IPS-18c (cell line): Measurements from ENCODE around the gene RSPH10B.
"Not testable (repeated sequence)": the region's sequence is repeated elsewhere in the genome, so short reads cannot be mapped to it uniquely, and the experiment has no call there.

Source experiments
- H3K4me3 ChIP-seq: 2 replicates; pipeline ENCODE4 v1.7.0; 2013; ENCODE audit warnings: low read depth, mild to moderate bottlenecking, low read length, moderate library complexity; ENCODE audit not compliant: insufficient read depth
- H3K9me3 ChIP-seq: one replicate; pipeline ENCODE4 v1.6.1; 2013; ENCODE audit warnings: mild to moderate bottlenecking, low read length, moderate library complexity; ENCODE audit not compliant: control insufficient read depth, insufficient read depth

RSPH10B gene

GRCh38 chr7:5970347-5970911 is at the start of gene RSPH10B:
Gene RSPH10B (minus strand): TSS chr7:5970689. CDS start chr7:5967116, 3,573 bp downstream.
- not testable (repeated sequence) for H3K9me3 ChIP-seq, H3K4me3 ChIP-seq

GRCh38 chr7:6016653-6016966 is 46.1 kb upstream of the RSPH10B start:
- peaks cover 2% of the 10 kb centered on the region for H3K9me3 ChIP-seq
- no peak overlapping the region for H3K4me3 ChIP-seq

DNA sequence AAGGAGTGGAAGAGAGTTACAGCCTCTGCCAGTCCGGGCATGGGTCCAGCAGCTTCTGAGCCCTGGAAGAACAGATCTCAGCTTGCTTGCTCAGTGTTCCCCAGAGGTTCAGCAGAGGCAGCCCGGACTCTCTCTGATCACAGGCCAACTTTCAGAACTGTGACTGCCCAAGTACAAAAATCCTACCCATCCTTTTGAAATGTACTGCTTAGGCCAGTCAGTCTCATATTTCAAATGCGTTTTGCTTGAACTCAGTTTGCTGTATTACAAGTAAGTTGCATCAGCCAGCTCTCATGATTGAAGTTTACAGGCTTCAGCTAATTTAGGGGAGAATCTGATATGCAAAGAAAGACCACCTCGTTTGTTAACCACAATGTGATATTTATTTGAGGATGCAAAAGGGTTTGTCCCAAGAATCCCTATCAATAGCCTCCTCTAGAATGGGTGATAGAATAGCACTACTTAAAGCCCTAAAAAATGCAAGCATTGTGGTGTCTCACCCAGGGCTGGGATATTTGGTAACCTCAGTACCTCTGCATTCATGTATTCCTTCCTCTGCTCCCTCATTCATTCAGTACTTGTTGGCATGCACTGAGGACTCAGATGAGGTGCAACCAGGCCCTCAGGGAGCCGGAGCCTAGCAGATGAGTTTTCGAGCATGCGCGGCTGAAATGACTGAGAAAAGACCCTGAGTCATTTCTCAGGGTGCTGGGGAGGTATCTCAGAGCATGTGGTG is 45.6 kb upstream of the RSPH10B start:
- H3K4me3 ChIP-seq: no peak overlapping the region
- H3K9me3 ChIP-seq: peaks cover 2% of the 10 kb centered on the region

DNA sequence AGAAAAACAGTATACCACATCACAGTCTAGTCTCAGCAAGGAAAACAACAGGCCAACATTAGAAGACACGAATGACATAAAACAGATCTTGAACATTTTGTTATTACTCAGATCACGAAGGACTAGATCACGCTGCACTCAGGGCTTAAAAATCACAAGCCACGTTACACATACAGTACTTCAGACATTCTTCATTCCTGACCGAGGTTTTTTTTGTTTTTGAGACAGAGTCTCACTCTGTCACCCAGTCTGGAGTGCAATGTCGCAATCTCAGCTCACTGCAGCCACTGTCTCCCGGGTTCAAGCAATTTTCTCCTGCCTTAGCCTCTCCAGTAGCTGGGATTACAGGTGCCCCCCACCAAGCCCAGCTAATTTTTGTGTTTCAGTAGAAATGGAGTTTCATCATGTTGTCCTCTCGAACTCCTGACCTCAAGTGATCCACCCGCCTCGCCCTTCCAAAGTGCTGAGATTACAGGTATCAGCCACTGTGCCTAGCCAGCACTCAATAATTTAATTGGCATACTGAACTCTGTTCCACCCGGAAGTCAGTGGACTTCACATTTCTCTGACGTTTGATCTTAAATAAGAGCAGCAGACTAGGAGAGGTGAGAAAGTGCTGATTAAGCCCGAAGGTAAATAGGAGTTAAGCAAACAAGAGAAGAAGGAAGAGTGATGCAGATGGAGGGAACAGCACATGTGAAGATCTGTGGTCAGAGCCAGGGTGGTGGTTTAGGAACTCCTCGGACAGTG is 42.0 kb upstream of the RSPH10B start:
- Histone ChIP-seq H3K9me3 (peaks cover 2% of the 10 kb centered on the region), H3K4me3 (no peak overlapping the region)

DNA sequence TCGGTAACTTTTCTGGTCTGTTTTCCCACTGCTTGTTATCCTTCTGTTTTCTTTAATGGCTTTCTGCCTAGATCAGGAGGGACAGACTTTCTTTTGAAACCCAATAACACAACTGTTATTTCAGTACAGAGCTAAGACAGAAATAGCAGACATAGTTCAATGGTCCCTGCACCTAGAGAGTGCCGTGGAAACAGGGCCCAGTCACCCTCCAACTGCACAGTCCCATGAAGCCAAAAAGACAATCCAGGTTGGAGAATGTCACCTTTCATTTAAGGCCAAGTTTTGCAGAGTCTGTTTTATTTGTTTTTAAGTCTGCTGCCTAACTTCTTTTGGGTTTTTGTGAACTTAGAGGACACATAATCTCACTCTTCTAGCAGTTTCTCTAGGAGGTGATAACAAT is 41.1 kb upstream of the RSPH10B start:
- Histone ChIP-seq H3K4me3 (no peak overlapping the region), H3K9me3 (peaks cover 2% of the 10 kb centered on the region)

- not testable (repeated sequence) for H3K9me3 ChIP-seq
- H3K4me3 ChIP-seq: peak overlapping the region; percentile 90; the same call in 1 of the 2 replicates
Observed at GRCh38 chr7:6010370-6010769, 39.9 kb upstream of the RSPH10B start.

DNA sequence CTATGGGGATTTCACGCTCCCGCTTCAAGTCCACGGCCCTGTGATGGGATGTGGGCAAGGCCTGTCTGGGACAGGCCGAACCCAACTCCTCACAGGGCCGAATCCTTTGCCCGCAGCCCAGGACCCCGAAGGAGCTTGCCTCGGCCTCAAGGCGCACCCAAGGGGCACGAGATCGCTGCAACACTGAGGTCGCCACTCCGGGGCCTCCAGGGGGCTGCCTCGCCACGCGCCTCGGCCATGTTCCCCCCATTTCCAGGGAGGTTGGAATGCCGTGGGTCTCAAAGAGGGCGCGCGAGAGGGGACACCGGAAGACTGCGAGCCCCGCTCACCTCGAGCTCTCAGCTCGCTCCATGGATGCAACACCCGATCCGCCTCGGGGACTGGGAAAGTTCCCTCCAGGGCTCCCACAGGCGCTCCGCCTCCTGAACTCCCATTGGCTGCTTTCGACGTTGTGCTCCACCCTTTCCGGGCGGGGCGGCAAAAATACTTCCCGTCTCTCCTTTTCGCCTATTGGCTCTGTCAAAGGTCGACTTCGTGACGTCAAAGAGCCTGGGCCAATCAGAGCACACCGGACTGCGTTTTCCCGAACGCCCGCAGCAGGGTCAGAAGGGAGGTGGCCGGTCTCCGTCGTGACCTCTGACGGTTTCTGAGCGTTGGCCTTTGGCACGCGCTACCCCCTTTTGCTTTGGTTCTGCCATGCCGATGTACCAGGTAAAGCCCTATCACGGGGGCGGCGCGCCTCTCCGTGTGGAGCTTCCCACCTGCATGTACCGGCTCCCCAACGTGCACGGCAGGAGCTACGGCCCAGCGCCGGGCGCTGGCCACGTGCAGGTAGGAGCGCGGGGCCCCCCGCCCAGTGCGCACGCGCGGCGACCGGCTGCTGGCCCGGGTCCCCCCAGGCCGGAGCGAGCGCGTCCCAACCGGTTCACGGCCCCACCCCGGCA is 38.5 kb upstream of the RSPH10B start, which contains the start of the genes AIMP2 and PMS2:
TSS of gene AIMP2 (plus strand) at position 605 of the 944 bp plus-strand sequence. CDS start at position 697, 92 bp downstream.
TSS of gene PMS2 (minus strand) at position 382 of the 944 bp plus-strand sequence. CDS start at position 352, 30 bp downstream.
- Histone ChIP-seq H3K4me3 (peak within 1 kb of the TSS; percentile 91), H3K9me3 (peaks cover 2% of the 10 kb centered on the region)

DNA sequence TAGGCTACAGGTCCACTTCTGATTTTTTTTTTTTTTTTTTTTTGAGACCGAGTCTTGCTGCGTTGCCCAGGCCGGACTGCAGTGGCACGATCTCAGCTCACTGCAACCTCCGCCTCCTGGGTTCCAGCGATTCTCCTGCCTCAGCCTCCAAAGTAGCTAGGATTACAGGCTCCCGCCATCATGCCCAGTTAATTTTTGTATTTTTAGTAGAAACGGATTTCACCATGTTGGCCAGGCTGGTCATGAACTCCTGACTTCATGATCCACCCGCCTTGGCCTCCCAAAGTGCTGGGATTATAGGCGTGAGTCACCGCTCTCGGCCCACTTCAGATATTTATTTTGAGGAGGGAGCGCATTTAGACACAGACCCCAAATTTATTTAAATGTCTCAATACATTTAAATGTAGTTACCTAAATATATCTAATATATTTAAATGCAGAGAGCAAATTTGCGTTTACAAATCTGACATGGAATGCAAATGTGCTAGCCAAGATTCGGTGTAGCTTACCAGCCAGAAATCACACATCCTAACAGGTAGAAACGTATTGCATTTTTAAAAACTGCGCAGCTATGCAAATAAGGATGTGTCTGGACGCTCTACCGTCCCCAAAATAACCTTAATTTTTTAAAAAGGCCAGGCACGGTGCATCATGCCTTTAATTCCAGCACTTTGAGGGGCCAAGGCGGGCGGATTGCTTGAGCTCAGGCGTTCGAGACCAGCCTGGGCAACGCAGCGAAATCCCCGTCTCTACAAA is 37.5 kb upstream of the RSPH10B start:
- H3K9me3 ChIP-seq: not testable (repeated sequence)
- peak overlapping the region; percentile 91 for H3K4me3 ChIP-seq

DNA sequence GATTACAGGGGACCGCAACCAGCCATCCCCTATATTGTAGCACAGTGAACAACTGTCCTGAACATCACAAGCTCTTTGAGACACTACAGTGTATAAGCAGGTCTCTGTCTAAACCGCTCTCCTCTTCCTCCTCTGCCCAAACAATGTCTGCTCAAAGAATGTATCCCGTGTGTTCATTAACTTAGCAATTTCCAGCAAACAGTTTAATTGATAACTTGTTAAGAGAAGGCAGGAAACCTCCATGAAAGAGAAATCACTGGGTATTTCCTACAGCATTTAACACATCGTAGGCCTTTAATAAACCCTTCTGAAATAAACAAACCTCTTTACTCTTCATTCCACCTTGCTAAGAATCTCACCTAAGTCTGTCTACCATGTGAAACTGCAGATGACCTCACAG is 36.9 kb upstream of the RSPH10B start:
- Histone ChIP-seq H3K9me3 (no peaks in the 10 kb centered on the region), H3K4me3 (no peak overlapping the region)

GRCh38 chr7:5997210-5997808 is 26.8 kb upstream of the RSPH10B start:
- Histone ChIP-seq H3K9me3 (no peaks in the 10 kb centered on the region), H3K4me3 (no peak overlapping the region)

GRCh38 chr7:5987061-5987460 is 16.6 kb upstream of the RSPH10B start:
- H3K4me3 ChIP-seq, H3K9me3 ChIP-seq: not testable (repeated sequence)

GRCh38 chr7:5979680-5980314 is 9.3 kb upstream of the RSPH10B start:
- not testable (repeated sequence) for H3K9me3 ChIP-seq, H3K4me3 ChIP-seq

DNA sequence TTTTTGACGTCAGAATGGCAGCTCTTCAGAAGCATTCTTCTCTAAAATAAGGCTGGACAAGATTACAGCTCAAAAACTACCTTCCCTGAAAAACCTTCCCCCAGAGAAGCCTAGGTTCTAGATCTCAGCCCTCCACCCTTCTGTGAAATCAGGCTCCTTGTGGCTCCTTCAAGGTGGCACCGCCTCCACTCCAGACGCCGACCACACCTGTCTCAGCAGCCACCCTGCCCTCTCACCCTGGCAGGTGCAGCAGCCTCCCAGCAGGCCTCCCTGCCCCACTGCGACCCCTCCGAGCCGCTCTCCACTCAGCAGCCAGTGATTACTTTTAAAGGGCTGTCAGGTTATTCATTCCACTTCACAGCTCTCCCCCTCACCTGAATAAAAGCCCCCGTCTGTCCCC is 3.1 kb upstream of the RSPH10B start:
- H3K4me3 ChIP-seq, H3K9me3 ChIP-seq: not testable (repeated sequence)

GRCh38 chr7:5963810-5964209 is 6.7 kb downstream of the RSPH10B start:
- not testable (repeated sequence) for H3K9me3 ChIP-seq, H3K4me3 ChIP-seq

- not testable (repeated sequence) for H3K9me3 ChIP-seq, H3K4me3 ChIP-seq
Observed at GRCh38 chr7:5963205-5963604, 7.3 kb downstream of the RSPH10B start.

GRCh38 chr7:5934945-5935450 is 35.5 kb downstream of the RSPH10B start:
- not testable (repeated sequence) for H3K9me3 ChIP-seq, H3K4me3 ChIP-seq
